Measurements from ENCODE around the gene TMEM82. TPM values are rescaled to one million over a fixed set of nuclear protein-coding genes. Genes with fewer than 3 reads are reported as not detected.
A peak's percentile ranks its signal among the peaks of the same experiment; 100 is the strongest.

Gene TMEM82
- total RNA-seq, 4 donors from 2014 or later: 1.8 to 30.3 (median 19.2) TPM

GRCh38 chr1:15753776-15754175 is 11.5 kb downstream of the TMEM82 start:
- intact Hi-C loops (cut with DNase I; ENCODE audit: low total_unique reads): no loop called here
- TF ChIP-seq POLR2AphosphoS5 (IDR thresholded peaks at IDR 0.05) (no peak), POLR2A (IDR thresholded peaks at IDR 0.05) (no peak), EP300 (IDR thresholded peaks at IDR 0.05; ENCODE audit: low read depth) (no peak), CTCF (IDR thresholded peaks at IDR 0.05) (no peak)
- peaks cover 11% of the 10 kb centered on the region for H3K27me3 ChIP-seq
- H3K4me1 ChIP-seq: peaks cover 0 to 31% (median 25%) of the 10 kb centered on the region in 4 donors
- no peaks in the 10 kb centered on the region for H3K36me3 ChIP-seq
- no peak overlapping the region for H3K27ac ChIP-seq
- WGBS, 2 donors (ENCODE audit: low coverage in 1 of 2): 88% methylated on average over 10 of the region's 10 CpGs; no CpG with 5 or more reads in 1 of the 2 donors
- in situ Hi-C loops (cut with MboI; ENCODE audit: low pct_ligation_motif_present in 1 of 4, low pct_unique_long_range_greater_than_20kb in 1 of 4, low sequenced_read_pairs in 3 of 4): no loop called here
- DNase-seq: no peak
- H3K4me3 ChIP-seq: no peak overlapping the region
- no peaks in the 10 kb centered on the region for H3K9me3 ChIP-seq

GRCh38 chr1:15755021-15755645 is 12.8 kb downstream of the TMEM82 start:
- in situ Hi-C loops (cut with MboI; ENCODE audit: low pct_ligation_motif_present in 1 of 4, low pct_unique_long_range_greater_than_20kb in 1 of 4, low sequenced_read_pairs in 3 of 4): no loop called here
- Histone ChIP-seq H3K36me3 (no peaks in the 10 kb centered on the region), H3K4me3 (no peak overlapping the region), H3K27me3 (peaks cover 20% of the 10 kb centered on the region), H3K4me1 (peaks cover 0 to 45% (median 35%) of the 10 kb centered on the region in 4 donors), H3K27ac (peak overlapping the region in 2 of 4 donors; percentile 28 to 87), H3K9me3 (no peaks in the 10 kb centered on the region)
- no peak for DNase-seq
- 80 to 94% methylated on average over 2 of the region's 2 CpGs for WGBS, 2 donors (ENCODE audit: low coverage in 1 of 2)
- TF ChIP-seq CTCF (IDR thresholded peaks at IDR 0.05) (no peak), EP300 (IDR thresholded peaks at IDR 0.05; ENCODE audit: low read depth) (no peak), POLR2A (IDR thresholded peaks at IDR 0.05) (no peak), POLR2AphosphoS5 (IDR thresholded peaks at IDR 0.05) (no peak)
- intact Hi-C loops (cut with DNase I; ENCODE audit: low total_unique reads): no loop called here

GRCh38 chr1:15755646-15756040 is 13.3 kb downstream of the TMEM82 start:
- no peaks in the 10 kb centered on the region for H3K36me3 ChIP-seq
- TF ChIP-seq EP300 (IDR thresholded peaks at IDR 0.05; ENCODE audit: low read depth) (no peak), POLR2AphosphoS5 (IDR thresholded peaks at IDR 0.05) (no peak), POLR2A (IDR thresholded peaks at IDR 0.05) (no peak), CTCF (IDR thresholded peaks at IDR 0.05) (no peak)
- peaks cover 20% of the 10 kb centered on the region for H3K27me3 ChIP-seq
- no peak overlapping the region for H3K4me3 ChIP-seq
- no peaks in the 10 kb centered on the region for H3K9me3 ChIP-seq
- in situ Hi-C loops (cut with MboI; ENCODE audit: low pct_ligation_motif_present in 1 of 4, low pct_unique_long_range_greater_than_20kb in 1 of 4, low sequenced_read_pairs in 3 of 4) (no loop called here), intact Hi-C loops (cut with DNase I; ENCODE audit: low total_unique reads) (no loop called here)
- H3K27ac ChIP-seq: peak overlapping the region; percentile 71 to 87 (median 85)
- H3K4me1 ChIP-seq: peaks cover 0 to 50% (median 36%) of the 10 kb centered on the region in 4 donors
- DNase-seq: peak; percentile 45
- WGBS, 2 donors (ENCODE audit: low coverage in 1 of 2): 64% methylated on average over 4 of the region's 4 CpGs; no CpG with 5 or more reads in 1 of the 2 donors

GRCh38 chr1:15756143-15757015 is 14.1 kb downstream of the TMEM82 start:
- H3K27me3 ChIP-seq: peaks cover 20% of the 10 kb centered on the region
- peaks cover 0 to 57% (median 38%) of the 10 kb centered on the region in 4 donors for H3K4me1 ChIP-seq
- intact Hi-C loops (cut with DNase I; ENCODE audit: low total_unique reads) (no loop called here), in situ Hi-C loops (cut with MboI; ENCODE audit: low pct_ligation_motif_present in 1 of 4, low pct_unique_long_range_greater_than_20kb in 1 of 4, low sequenced_read_pairs in 3 of 4) (no loop called here)
- H3K9me3 ChIP-seq: no peaks in the 10 kb centered on the region
- WGBS, 2 donors (ENCODE audit: low coverage in 1 of 2): 30% methylated on average over 21 of the region's 21 CpGs; no CpG with 5 or more reads in 1 of the 2 donors
- TF ChIP-seq POLR2AphosphoS5 (IDR thresholded peaks at IDR 0.05) (peak; percentile 68 to 97 (median 94)), CTCF (IDR thresholded peaks at IDR 0.05) (no peak), EP300 (IDR thresholded peaks at IDR 0.05; ENCODE audit: low read depth) (no peak), POLR2A (IDR thresholded peaks at IDR 0.05) (peak; percentile 97)
- no peaks in the 10 kb centered on the region for H3K36me3 ChIP-seq
- peak overlapping the region; percentile 11 to 84 (median 76) for H3K4me3 ChIP-seq
- H3K27ac ChIP-seq: peak overlapping the region; percentile 71 to 87 (median 85)
- DNase-seq: peak; percentile 87

Measured in transverse colon (tissue), 4 donors.